SK-N-SH (cell line): ENCODE results near the gene USPL1. TPM values are rescaled to one million over a fixed set of nuclear protein-coding genes. Genes with fewer than 3 reads are reported as not detected.

Experiments used
- CTCF ChIA-PET: fragments of 300-600, 350-600 bp; formaldehyde crosslinking; extraction: SDS; loops from one replicate; lab custom pipeline; 2021; lab: Yijun Ruan, JAX
- POLR2A ChIA-PET: fragments of 350-600 bp; sonication (Branson Sonifier 250); formaldehyde crosslinking; extraction: SDS; loops from one replicate; lab custom pipeline; 2020; ENCODE audit warnings: antibody characterized with exemption, inconsistent platforms; lab: Yijun Ruan, JAX
- DNase-seq: peaks from one replicate; pipeline ENCODE4 v3.0.0; 2012
- H2AFZ ChIP-seq: fragments of 200-600 bp; sonication (generic); 2 replicates; pipeline ENCODE4 v1.8.1; 2016; ENCODE audit warnings: antibody characterized with exemption, mild to moderate bottlenecking, low read depth
- H3F3A ChIP-seq: fragments of 200-600 bp; sonication (generic); replicated peaks from 2 replicates; pipeline ENCODE3; 2016; ENCODE audit warnings: antibody characterized with exemption, mild to moderate bottlenecking; ENCODE audit not compliant: insufficient read depth
- H3K27ac ChIP-seq, 2 experiments: fragments of 200-500 bp in 1 of 2; fragments of 200-600 bp in 1 of 2; sonication (Bioruptor generic) in 1 of 2; sonication (generic), shearing (Covaris generic) in 1 of 2; 2 replicates each; pipeline versions ENCODE4 v1.5.1 to v1.6.1; 2014 to 2016; ENCODE audit warnings: low read depth in 2 of 2, inconsistent platforms in 1 of 2, low read length in 1 of 2, mild to moderate bottlenecking in 1 of 2, mixed read lengths in 1 of 2
- H3K27me3 ChIP-seq: fragments of 200-600 bp; sonication (generic), shearing (Covaris generic); 2 replicates; pipeline ENCODE4 v1.6.1; 2016; ENCODE audit warnings: mixed run types; ENCODE audit not compliant: insufficient read depth
- H3K36me3 ChIP-seq, 2 experiments: fragments of 200-500 bp in 1 of 2; fragments of 200-600 bp in 1 of 2; sonication (Bioruptor generic) in 1 of 2; sonication (generic) in 1 of 2; replicated peaks in 1 of 2; 2 replicates each; pipeline versions ENCODE3 to v1.5.1; 2014 to 2016; ENCODE audit warnings: low read length in 1 of 2, mild to moderate bottlenecking in 1 of 2; ENCODE audit not compliant: insufficient read depth in 2 of 2, control insufficient read depth in 1 of 2
- H3K4me1 ChIP-seq, 2 experiments: fragments of 200-500 bp in 1 of 2; fragments of 200-600 bp in 1 of 2; sonication (Bioruptor generic) in 1 of 2; sonication (generic), shearing (Covaris generic) in 1 of 2; 2 replicates each; pipeline versions ENCODE4 v1.5.1 to v1.6.1; 2014 to 2016; ENCODE audit warnings: low read depth in 1 of 2, low read length in 1 of 2, mixed run types in 1 of 2; ENCODE audit not compliant: insufficient read depth in 2 of 2, control insufficient read depth in 1 of 2
- H3K4me2 ChIP-seq: fragments of 200-600 bp; sonication (generic), shearing (Covaris generic); 2 replicates; pipeline ENCODE4 v1.6.1; 2017; ENCODE audit warnings: mixed run types
- H3K4me3 ChIP-seq, 2 experiments: fragments of 200-500 bp in 1 of 2; fragments of 200-600 bp in 1 of 2; sonication (Bioruptor generic) in 1 of 2; sonication (generic), shearing (Covaris generic) in 1 of 2; 2 replicates each; pipeline versions ENCODE4 v1.5.1 to v1.8.1; 2014 to 2016; ENCODE audit warnings: low read depth in 2 of 2, inconsistent platforms in 1 of 2, low read length in 1 of 2, mild to moderate bottlenecking in 1 of 2, mixed read lengths in 1 of 2, moderate library complexity in 1 of 2
- H3K79me2 ChIP-seq: fragments of 200-600 bp; sonication (generic); 2 replicates; pipeline ENCODE4 v1.8.1; 2017; ENCODE audit warnings: mild to moderate bottlenecking; ENCODE audit not compliant: insufficient read depth
- H3K9ac ChIP-seq: fragments of 200-600 bp; sonication (generic); 2 replicates; pipeline ENCODE4 v1.6.1; 2017; ENCODE audit warnings: mixed run types
- H3K9me2 ChIP-seq: fragments of 200-600 bp; sonication (generic); 2 replicates; pipeline ENCODE4 v1.6.1; 2017; ENCODE audit warnings: mixed run types
- H3K9me3 ChIP-seq: fragments of 200-600 bp; sonication (generic); 2 replicates; pipeline ENCODE4 v1.6.1; 2017; ENCODE audit warnings: mixed run types, mild to moderate bottlenecking, moderate library complexity
- H4K20me1 ChIP-seq: fragments of 200-600 bp; sonication (generic); 2 replicates; pipeline ENCODE4 v1.6.1; 2017; ENCODE audit warnings: mild to moderate bottlenecking, mixed run types; ENCODE audit not compliant: insufficient read depth
- CHD2 ChIP-seq: fragments of 150-350 bp; IDR thresholded peaks from 2 replicates; pipeline ENCODE4 v1.6.1; 2018; ENCODE audit warnings: low read length; ENCODE audit not compliant: partially characterized antibody
- CTCF ChIP-seq: fragments of 200-600 bp; sonication (generic); IDR thresholded peaks from 2 replicates; pipeline ENCODE4 v1.6.1; 2017; ENCODE audit warnings: antibody characterized with exemption, mild to moderate bottlenecking, moderate library complexity
- ELF1 ChIP-seq: IDR thresholded peaks from 2 replicates; pipeline ENCODE4 v1.4.0; 2012
- EP300 ChIP-seq, 2 experiments: IDR thresholded peaks; 2 replicates each; pipeline versions ENCODE4 v1.4.0 to v1.6.1; 2012; ENCODE audit warnings: borderline replicate concordance in 1 of 2, low read depth in 1 of 2, low read length in 1 of 2
- EZH2phosphoT487 ChIP-seq: fragments of 200-600 bp; sonication (generic); IDR thresholded peaks from 2 replicates; pipeline ENCODE4 v1.6.1; 2017; ENCODE audit warnings: low read depth, mixed run types, mild to moderate bottlenecking, antibody characterized with exemption, moderate library complexity, borderline replicate concordance
- GABPA ChIP-seq: IDR thresholded peaks from 2 replicates; pipeline ENCODE4 v1.4.0; 2012; ENCODE audit warnings: low read depth, mild to moderate bottlenecking
- NRF1 ChIP-seq: IDR thresholded peaks from 2 replicates; pipeline ENCODE4 v1.6.1; 2012; ENCODE audit warnings: low read depth, mild to moderate bottlenecking, low read length
- POLR2AphosphoS5 ChIP-seq: IDR thresholded peaks from 2 replicates; pipeline ENCODE4 v1.6.1; 2012; ENCODE audit warnings: low read depth, low read length
- RAD21 ChIP-seq: IDR thresholded peaks from 2 replicates; pipeline ENCODE4 v1.6.1; 2012; ENCODE audit warnings: mild to moderate bottlenecking, low read length
- RCOR1 ChIP-seq: fragments of 150-350 bp; IDR thresholded peaks from 2 replicates; pipeline ENCODE4 v1.6.1; 2017; ENCODE audit warnings: antibody characterized with exemption, low read length
- REST ChIP-seq: IDR thresholded peaks from 2 replicates; pipeline ENCODE4 v1.6.1; 2012; ENCODE audit warnings: mild to moderate bottlenecking, low read depth, low read length, moderate library complexity
- TAF1 ChIP-seq: IDR thresholded peaks from 2 replicates; pipeline ENCODE4 v1.6.1; 2012; ENCODE audit warnings: low read depth, mild to moderate bottlenecking, low read length, moderate library complexity, borderline replicate concordance
- TCF12 ChIP-seq: IDR thresholded peaks from 2 replicates; pipeline ENCODE4 v1.4.0; 2012
- USF1 ChIP-seq: IDR thresholded peaks from 2 replicates; pipeline ENCODE4 v1.4.0; 2012; ENCODE audit warnings: low read depth, borderline replicate concordance
- YY1 ChIP-seq: IDR thresholded peaks from 2 replicates; pipeline ENCODE4 v1.4.0; 2012; ENCODE audit warnings: low read depth, mild to moderate bottlenecking
- WGBS: methylation state at CpG from one replicate; pipeline ENCODE4 v1.1.6; 2017; ENCODE audit warnings: low lambda C conversion rate; 5-methylcytosine and 5-hydroxymethylcytosine counted together
- polyA plus RNA-seq, 3 experiments: library from polyadenylated mRNA; depleted of rRNA; stranded (reverse); fragments of >200 nt; gene quantifications; 2 replicates each; pipeline ENCODE4 v1.2.3, GENCODE V29; 2012

USPL1 gene
- polyA plus RNA-seq, 1 of the 3 experiments (the other 2 are of a cell fraction) = 6.4 TPM

DNA sequence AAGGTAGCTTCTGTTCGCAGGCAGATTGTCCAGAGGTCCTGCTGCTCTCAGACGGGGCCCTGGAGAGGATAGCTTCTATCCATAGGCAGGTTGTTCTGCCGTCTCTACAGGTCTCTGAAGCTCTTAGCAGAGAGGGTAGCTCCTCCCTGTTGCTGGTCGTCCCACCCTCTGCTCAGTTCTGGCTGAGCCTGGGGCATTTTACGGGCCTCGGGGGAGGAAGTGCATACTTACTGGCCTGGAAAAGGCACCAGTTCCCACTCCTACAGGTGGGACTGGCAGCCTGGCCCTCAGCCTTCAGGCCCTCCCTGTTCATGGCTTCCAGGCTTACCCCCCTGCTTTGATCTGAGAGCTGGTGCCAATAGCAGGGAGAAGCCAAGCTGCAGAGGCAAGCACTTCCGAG, 42.3 kb downstream of the USPL1 start:
- H3K9me2 ChIP-seq = no peaks in the 10 kb centered on the region
- H3K27ac ChIP-seq = no peak overlapping the region
- peaks cover 40 to 45% of the 10 kb centered on the region in 2 experiments for H3K36me3 ChIP-seq
- no peaks in the 10 kb centered on the region for H3K9me3 ChIP-seq
- H2AFZ ChIP-seq = no peak overlapping the region
- WGBS = 90% methylated on average over 6 of the region's 7 CpGs
- H3K4me2 ChIP-seq = no peak overlapping the region
- no peak for DNase-seq
- POLR2A ChIA-PET = interaction anchor here (1.2 kb wide), 1 partner anchor 42 kb away, joined by 3 read pairs; no protein-coding TSS in a partner anchor
- H3K4me1 ChIP-seq = no peaks in the 10 kb centered on the region; a peak in 1 of 4 replicates
- H3F3A ChIP-seq = peaks cover 7% of the 10 kb centered on the region
- TF ChIP-seq YY1 = no peak
- TF ChIP-seq RCOR1 = no peak
- no peak for TF ChIP-seq EP300 (IDR thresholded peaks at IDR 0.05; ENCODE audit: borderline replicate concordance in 1 of 2, low read depth in 1 of 2, low read length in 1 of 2)
- TF ChIP-seq USF1 = no peak
- no peak for TF ChIP-seq CHD2
- TF ChIP-seq EZH2phosphoT487 = no peak
- TF ChIP-seq POLR2AphosphoS5 = no peak
- TF ChIP-seq REST = no peak
- no peak for TF ChIP-seq RAD21
- TF ChIP-seq TAF1 = no peak
- no peaks in the 10 kb centered on the region for H3K79me2 ChIP-seq
- no peaks in the 10 kb centered on the region for H4K20me1 ChIP-seq
- no peak overlapping the region for H3K4me3 ChIP-seq
- no peaks in the 10 kb centered on the region for H3K27me3 ChIP-seq
- CTCF ChIA-PET = interaction anchor here (0.9 to 1.0 kb wide), 2 partner anchors 13 to 143 kb away, joined by 3 read pairs; no protein-coding TSS in a partner anchor
- H3K9ac ChIP-seq = no peak overlapping the region

- no peak overlapping the region for H3K4me2 ChIP-seq
- H3K9me2 ChIP-seq = no peaks in the 10 kb centered on the region
- no peak overlapping the region for H3K27ac ChIP-seq
- no peaks in the 10 kb centered on the region for H4K20me1 ChIP-seq
- TF ChIP-seq GABPA (no peak), TCF12 (no peak), ELF1 (no peak), NRF1 (no peak), CTCF (no peak), TAF1 (no peak), POLR2AphosphoS5 (no peak)
- no peak overlapping the region for H3K4me3 ChIP-seq
- no peak overlapping the region for H2AFZ ChIP-seq
- no peaks in the 10 kb centered on the region; a peak in 1 of 4 replicates for H3K4me1 ChIP-seq
- H3K36me3 ChIP-seq = peaks cover 32 to 38% of the 10 kb centered on the region in 2 experiments
- H3K9ac ChIP-seq = no peak overlapping the region
- H3K27me3 ChIP-seq = no peaks in the 10 kb centered on the region
- ChIA-PET CTCF (interaction anchor here (0.9 kb wide), 1 partner anchor 12 kb away, joined by 3 read pairs; no protein-coding TSS in a partner anchor), POLR2A (interaction anchor here (1.2 kb wide), 1 partner anchor 42 kb away, joined by 3 read pairs; no protein-coding TSS in a partner anchor)
- no peaks in the 10 kb centered on the region for H3K79me2 ChIP-seq
- no peaks in the 10 kb centered on the region for H3K9me3 ChIP-seq
- 83% methylated on average over 2 of the region's 2 CpGs for WGBS
- peaks cover 7% of the 10 kb centered on the region for H3F3A ChIP-seq
- DNase-seq = no peak
Measured at GRCh38 chr13:30660796-30661195, 43.1 kb downstream of the USPL1 start.
